HG02610 (cell line): ENCODE data around the gene SNRNP70.
"Not testable (repeated sequence)": the region's sequence is repeated elsewhere in the genome, so short reads cannot be mapped to it uniquely, and the experiment has no call there.

Experiments used
- ATAC-seq: cut with Tn5 transposase; IDR thresholded peaks from one replicate; pipeline ENCODE4 v1.9.1; 2021; ENCODE audit warnings: mild to moderate bottlenecking, moderate library complexity; ENCODE audit not compliant: unreplicated experiment

SNRNP70 gene

GRCh38 chr19:49141352-49141751 lies 56.1 kb downstream of the SNRNP70 start:
- ATAC-seq, result no peak

- ATAC-seq, result peak; percentile 38
Observed at GRCh38 chr19:49142866-49143335, 57.6 kb downstream of the SNRNP70 start.

GRCh38 chr19:49145573-49146407 lies 60.5 kb downstream of the SNRNP70 start:
- no peak for ATAC-seq

GRCh38 chr19:49146408-49146770 lies 61.1 kb downstream of the SNRNP70 start:
- not testable (repeated sequence) for ATAC-seq

GRCh38 chr19:49148044-49148682 lies 62.9 kb downstream of the SNRNP70 start:
- ATAC-seq, result no peak

- no peak for ATAC-seq
Observed at GRCh38 chr19:49148784-49149651, 63.8 kb downstream of the SNRNP70 start.

- no peak for ATAC-seq
Observed at GRCh38 chr19:49149652-49150105, 64.4 kb downstream of the SNRNP70 start.

- no peak for ATAC-seq
Observed at GRCh38 chr19:49150106-49150943, 65.1 kb downstream of the SNRNP70 start.

GRCh38 chr19:49150944-49151243 lies 65.6 kb downstream of the SNRNP70 start:
- no peak for ATAC-seq

- ATAC-seq, result no peak
Observed at GRCh38 chr19:49151267-49152118, 66.2 kb downstream of the SNRNP70 start.

GRCh38 chr19:49152119-49152550 lies 66.9 kb downstream of the SNRNP70 start:
- ATAC-seq, result no peak

GRCh38 chr19:49153167-49153809 lies 68.0 kb downstream of the SNRNP70 start:
- no peak for ATAC-seq

- ATAC-seq, result no peak
Observed at GRCh38 chr19:49154279-49154678, 69.0 kb downstream of the SNRNP70 start.

GRCh38 chr19:49155005-49155819 lies 70.0 kb downstream of the SNRNP70 start, which contains the start of gene HRC:
Gene HRC, minus strand, starts transcription at chr19:49155396. Its CDS starts 159 bp downstream, at chr19:49155237.
- no peak for ATAC-seq

- ATAC-seq, result no peak
Observed at GRCh38 chr19:49155820-49156346, 70.6 kb downstream of the SNRNP70 start.

- no peak for ATAC-seq
Observed at GRCh38 chr19:49157445-49158224, 72.4 kb downstream of the SNRNP70 start, which contains the start of gene TRPM4. Gene TRPM4, plus strand, starts transcription at chr19:49157792. Its CDS starts 75 bp downstream, at chr19:49157867.
